ENCODE results near the gene UBTD1.
A peak's percentile ranks its signal among the peaks of the same experiment; 100 is the strongest.

Gene UBTD1

DNA sequence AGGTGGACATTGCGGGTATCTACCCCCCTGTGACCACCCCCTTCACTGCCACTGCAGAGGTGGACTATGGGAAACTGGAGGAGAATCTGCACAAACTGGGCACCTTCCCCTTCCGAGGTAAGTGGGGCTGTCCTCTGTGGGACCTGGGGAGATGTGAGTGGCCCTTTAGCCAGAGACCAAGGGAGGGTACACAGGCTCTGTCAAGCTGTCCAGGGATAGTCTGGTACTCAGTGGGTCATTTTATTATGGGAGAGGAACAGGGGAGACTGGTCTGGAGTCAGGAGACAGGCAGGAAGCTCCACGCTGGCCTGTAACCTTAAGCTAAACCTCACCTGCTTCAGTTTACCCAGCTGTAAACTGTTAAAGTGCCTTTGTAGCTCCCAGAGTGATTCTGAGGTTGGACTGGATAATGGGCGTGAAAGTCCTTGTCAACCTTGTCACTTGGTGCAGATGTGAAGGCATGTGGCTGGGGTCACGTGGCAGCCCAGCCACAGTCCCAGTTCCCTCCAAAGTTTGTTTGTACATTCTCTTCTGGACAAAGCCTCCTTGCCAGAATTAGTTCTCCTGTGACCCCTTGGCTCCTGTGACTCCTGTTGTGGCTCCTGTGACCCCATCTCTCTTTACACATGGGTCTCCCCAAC is 86.2 kb downstream of the UBTD1 start:
- no peak for DNase-seq (ENCODE audit: low spot score)

DNA sequence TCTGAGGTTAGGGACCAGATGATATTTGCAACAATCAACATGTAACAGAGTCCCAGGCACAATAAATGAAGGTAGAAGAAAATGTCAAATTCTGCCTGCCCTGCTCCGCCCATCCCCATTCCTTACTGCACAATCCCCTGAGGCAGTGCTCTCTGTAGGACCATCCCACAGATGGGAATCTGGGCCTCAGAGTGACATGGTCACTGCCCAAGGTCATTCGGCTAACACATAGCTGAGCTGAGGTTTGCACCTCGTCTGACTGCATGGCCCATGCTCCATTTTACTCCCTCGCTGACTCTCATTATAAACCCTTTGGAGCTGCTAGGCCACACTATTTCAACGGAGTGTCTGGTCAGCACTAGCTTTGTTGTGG is 86.7 kb downstream of the UBTD1 start:
- no peak for DNase-seq (ENCODE audit: low spot score)

DNA sequence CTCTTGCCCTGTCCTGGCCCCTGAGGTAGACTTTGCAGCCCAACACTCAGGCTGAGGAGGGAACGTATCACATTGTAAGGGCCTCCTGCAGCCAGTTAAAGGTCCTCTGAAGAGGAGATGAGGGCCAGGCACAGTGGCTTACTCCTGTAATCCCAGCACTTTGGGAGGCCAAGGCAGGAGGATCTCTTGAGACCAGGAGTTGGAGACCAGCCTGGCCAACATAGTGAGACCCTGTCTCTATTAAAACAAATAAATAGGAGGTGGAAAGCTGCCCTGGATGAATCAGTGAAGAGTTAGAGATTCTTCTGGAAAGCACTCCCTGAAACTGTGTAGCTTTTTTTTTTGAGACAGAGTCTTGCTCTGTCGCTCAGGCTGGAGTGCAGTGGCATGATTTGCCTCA is 88.5 kb downstream of the UBTD1 start:
- no peak for DNase-seq (ENCODE audit: low spot score)

DNA sequence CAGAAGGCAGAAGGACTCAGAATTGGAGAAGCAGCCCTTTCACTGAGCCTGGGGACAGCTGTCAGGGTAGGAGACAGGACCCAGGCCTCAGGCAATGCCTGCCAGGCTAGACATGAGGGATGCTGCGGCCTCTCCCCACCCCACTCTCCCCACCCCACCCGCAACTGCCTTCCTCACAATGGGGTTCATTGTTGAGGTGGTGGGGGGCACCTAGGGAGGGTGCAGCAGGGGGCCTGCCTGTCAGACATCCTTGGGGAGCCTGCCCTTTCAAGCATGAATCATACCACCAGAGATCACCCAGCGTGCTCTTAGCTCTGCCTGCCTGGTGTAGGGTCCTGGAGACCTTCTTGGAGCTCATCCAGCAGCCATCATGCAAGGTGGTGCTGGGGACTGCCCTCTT is 90.8 kb downstream of the UBTD1 start, which contains the start of gene C10orf62:
Gene C10orf62, plus strand, starts transcription at position 243 of the 400 bp plus-strand sequence. CDS start 177 bp downstream, outside the sequence.
- DNase-seq (ENCODE audit: low spot score): no peak

DNA sequence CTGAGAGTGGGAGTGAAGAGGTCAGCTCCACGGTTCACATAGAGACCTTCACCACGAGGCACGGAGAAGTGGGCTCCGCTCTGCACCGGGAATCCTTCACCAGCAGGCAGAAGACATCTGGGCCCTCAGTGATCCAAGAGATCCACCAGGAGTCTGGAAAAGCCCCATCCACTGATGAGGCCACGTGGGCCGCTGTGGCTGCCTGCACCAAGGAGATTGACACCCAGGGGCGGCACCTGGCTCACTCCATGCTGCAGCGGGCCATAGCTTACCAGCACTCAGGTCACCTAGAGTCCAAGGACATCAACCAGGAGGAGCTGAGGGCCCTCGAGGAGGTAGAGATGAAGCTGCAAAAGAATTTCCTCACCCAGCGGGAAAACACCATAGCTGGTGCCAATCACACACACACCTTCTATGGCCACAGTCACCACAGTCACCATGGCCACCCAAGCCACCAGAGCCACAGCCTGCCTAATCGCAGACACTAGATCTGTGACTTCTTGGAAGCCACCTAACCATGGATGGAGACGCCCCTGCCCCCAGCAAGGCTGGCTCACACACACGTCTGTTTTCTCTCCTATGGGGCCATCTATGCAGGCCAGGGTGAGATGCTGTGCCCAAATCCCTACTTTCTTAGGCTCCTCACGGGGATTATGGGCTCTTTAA is 91.5 kb downstream of the UBTD1 start:
- DNase-seq (ENCODE audit: low spot score): no peak

DNA sequence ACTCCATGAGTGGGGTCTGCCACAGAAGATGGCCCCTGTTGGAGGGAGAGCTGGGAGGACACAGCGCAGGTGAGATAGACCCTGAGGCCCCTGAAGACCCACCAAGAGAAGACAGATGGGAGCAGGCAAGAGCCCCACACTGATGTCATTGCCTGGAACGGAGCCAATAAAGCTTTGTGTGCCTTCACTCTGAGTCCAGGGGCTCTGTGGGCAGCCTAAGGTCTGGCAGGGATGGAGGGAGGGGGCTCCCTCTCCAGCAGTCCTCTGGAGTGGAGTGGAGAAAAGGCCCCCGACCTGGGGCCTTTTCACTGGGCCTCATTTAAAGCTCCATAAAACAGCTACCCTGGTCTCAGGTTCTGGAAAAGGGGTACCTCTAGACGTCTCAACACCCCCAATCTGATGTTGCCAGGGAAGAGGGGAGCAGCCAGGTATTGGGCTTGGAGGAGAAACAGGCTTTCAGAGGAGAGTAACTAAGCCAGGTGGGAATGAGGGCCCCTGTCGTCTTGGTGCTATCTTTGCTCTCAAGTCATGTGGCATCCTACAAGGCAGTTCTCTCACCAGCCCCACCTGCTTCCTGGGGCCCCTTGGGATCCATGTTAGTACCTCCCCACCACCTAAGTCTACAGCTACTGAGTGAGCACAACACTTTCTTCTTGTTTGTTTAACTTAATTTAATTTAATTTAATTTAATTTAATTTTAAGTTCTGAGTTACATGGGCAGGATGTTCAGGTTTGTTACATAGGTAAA is 92.2 kb downstream of the UBTD1 start:
- DNase-seq (ENCODE audit: low spot score): no peak

DNA sequence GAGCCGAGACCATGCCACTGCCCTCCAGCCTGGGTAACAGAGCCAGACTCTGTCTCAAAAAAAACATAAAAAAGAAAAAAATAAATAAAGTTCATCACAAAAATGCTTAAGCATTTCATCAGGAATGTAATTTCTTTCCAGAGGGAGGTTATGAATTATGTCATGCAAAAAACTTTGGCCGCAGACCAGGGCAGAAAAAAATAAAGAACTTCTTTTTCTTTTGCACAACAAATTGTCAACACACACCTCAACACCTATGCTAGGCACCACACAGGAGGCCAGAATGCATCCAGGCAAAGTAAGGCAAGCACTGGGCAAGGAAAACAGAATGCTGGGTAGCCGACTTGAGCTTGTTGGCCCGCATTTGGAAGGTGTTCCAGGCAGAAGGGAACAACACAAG is 94.7 kb downstream of the UBTD1 start:
- DNase-seq (ENCODE audit: low spot score): no peak

DNA sequence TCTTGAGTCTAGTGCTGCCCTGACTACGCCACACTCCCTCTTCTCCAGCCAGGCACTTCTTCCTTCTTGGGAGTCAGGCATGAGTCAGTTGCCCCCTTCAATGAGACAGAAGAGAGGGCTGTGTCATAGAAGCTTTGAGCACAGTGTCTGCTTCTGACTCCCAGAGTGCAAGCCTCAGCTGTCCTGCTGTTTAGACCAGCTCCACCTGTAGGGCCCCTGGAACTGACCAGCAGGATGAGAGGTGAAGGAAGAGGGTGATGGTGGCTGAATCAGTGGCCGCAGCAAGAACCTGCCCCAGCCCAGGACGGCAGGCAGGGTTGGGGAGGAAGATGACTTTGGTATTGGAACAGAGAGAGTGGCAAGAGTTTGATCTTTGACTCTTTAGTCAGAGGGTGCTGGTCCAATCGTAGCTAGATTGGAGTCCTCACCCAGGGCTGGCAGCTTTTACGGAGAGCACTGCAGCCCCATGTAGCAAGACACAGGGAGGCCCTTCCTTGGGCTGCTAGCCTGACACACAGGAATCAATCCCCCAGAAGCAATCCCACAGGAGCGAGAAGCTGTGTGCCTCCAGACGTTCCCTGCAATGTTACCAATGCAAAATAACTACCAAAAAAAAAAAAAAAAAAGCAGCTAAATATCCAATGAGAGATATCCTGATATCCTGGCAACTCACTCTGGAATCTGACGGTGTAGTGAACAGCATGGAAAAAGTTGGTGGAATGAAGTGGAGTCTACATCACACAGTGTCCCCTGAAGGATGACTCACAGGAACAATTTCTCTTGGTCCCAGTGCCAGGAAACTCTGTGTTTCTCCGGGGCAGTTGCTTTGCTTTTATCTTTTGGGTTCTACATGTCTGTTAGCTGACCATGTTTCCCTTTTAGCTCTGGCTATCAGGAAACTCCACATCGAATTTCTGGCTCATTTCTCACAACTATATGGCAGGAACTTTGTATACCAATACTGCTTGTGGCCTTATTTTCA is 97.7 kb downstream of the UBTD1 start:
- DNase-seq (ENCODE audit: low spot score): no peak

DNA sequence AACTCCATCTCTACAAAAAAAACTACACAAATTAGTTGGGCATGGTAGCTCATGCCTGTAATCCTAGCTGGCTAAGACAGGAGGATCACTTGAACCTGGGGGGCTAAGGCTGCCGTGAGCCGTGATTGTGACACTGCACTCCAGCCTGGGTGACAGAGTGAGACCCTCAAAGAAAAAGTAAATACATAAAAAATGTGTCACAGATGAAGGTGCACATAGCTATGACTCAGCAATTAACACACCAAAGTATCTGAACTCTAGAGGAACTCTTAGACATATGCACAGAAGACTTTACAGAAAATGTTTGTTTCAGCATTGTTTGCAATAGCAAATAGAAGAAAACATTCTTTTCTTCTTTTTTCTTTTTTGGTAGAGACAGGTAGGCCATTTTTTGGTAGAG is 99.1 kb downstream of the UBTD1 start:
- no peak for DNase-seq (ENCODE audit: low spot score)

DNA sequence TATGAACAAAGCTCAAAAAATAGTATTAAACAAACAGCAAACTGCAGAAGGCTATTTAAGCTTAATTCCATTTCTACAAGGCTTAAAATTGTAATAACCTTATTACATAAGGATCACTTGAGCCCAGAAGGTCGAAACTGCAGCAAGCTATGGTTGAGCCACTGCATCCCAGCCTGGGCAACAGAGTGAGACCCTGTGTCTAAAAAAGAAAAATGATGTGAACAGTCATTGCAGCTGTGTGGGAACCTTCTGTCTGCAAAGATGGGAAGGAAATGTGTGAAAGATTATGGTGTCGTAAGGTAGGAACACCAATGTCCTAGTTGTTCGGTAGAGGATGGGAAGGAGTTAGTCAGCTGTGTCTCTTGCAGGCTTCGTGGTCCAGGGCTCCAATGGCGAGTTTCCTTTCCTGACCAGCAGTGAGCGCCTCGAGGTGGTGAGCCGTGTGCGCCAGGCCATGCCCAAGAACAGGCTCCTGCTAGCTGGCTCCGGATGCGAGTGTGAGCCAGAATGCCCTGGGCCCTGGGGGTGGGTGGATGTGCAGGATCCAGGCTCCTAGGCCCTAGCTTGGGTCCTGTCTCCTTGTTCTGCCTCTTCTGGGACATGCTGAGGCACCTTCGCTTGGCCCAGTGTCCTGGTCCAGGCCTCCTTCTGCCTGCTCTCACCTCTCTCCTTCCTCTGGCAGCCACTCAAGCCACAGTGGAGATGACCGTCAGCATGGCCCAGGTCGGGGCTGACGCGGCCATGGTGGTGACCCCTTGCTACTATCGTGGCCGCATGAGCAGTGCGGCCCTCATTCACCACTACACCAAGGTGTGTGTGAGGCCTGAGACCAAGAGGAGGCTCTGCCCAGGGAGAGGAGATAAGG is 99.9 kb downstream of the UBTD1 start:
- DNase-seq (ENCODE audit: low spot score): no peak

DNA sequence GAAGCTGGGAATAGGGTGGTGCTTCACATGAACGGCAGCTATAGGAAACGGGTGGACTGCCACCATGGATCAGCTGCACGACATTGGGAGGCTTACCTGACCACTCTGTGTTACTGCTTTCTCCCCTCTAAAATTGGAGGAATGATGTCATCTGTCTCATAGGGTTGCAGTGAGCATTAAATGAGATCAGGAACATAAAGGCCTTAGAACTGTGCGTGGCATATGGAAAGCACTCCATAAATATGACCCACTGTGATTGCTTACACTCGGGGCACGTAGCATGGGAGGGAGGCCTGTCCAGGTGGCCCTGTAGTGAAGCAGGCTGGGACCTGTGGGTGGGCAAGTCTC is 100.5 kb downstream of the UBTD1 start:
- no peak for DNase-seq (ENCODE audit: low spot score)

DNA sequence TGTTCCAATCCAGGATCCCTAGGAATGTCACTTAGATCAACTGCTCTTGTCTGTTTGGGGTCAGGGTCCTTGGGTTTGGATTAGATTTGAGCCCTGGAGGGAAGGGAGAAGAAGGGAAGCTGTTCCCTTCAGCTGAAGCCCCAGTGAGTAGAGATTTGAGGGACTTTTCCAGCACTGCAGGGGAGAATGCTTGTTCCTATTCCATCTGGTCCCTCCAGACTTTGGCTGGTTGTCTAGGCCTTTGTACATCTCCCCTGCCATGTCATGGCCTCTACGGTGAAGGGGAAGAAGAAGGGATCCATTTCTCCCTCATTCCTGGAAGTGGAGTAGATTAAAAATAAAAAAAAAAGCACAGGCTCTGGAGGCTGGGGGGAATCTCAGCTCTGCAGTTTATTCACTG is 101.9 kb downstream of the UBTD1 start:
- no peak for DNase-seq (ENCODE audit: low spot score)

DNA sequence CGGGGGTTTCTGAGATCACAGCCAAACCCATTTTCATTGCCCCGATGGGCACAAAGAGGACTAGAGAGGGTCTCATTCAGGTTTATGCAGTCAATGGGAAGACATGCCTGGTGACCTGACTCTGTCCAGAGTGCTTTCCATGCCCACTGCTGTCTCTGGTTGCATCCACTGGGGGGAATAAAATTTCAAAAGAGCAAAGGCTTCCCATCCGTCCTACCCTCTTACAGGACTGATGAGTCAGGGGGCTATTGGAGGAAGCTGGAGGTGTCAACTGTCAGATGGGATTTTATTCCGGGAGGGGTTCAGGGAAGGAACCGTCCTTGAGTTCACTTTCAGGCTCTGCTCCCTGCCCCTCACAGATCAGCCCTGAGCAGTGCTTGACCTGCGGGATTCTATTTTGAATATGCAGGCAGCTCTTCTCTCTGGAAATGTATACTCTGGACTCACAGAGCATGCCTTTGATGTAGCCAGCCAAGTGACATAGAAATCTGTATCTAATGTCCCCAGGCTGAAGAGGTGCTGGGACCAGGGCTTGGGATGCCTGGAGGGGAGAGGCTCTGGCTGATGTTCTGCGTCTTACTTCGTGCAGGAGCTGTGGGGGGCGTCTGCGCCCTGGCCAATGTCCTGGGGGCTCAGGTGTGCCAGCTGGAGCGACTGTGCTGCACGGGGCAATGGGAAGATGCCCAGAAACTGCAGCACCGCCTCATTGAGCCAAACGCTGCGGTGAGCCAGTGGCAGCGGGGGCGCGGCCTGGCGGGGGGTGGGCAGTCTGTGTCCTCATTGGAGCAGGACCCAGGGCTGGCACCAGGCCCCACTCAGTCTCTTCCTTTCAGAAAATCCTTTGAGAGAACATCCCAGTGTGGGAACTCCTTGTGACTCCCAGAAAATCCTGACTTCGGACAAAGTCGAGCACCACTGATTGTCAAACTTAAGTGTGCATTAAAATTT is 102.8 kb downstream of the UBTD1 start:
- DNase-seq (ENCODE audit: low spot score): no peak

DNA sequence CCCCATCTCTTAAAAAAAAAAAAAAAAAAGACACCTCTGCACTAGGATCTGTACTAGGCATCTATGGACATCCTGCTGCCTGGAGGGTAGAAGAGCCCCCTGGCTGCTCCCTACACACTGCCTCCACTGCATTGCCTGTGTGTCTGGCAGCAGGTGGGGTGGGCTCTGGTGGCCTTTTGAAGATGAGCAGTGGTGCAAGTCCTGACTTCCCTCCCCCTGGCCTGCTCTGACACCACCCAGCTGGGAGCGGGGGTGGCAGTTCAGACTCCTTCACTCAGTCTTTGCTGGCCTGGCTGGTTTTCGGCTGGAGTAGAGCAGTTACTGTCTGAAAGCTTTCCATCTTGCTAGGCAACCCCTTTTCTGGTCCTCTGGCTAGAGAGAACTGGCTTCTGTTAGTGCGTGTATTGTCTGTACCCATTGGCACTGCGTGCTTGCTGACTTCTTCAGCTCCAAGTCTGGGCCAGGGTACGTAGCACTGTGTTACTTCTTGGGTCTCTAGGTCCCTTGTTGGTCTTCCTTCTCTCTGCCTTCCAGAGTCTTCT is 108.4 kb downstream of the UBTD1 start:
- no peak for DNase-seq (ENCODE audit: low spot score)

DNA sequence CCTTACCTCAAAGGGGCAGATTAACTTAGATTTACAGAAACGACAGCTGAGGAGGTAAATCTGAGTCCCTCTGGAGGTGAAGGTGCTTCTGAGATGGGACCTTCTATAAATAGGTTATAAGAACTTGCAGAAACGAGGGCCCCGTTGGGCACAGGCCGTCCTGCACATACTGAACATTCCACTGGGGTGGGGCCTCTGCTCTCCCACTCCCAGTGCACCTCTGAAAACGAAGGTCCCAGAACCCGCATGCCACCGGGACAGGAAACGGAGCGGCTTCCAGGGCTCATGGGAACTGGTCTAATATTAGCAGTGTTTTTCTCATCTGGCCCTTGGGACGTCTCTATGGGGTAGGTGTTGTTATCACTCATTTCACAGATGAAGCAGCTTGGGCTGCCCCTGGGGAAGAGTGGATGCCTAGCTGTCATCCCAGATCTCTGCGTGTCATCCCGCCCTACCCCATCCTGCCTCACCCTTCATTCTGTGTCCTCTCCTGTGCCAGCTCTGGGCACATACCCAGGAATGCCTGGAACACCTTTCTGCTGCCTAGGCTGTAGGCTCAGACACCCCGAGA is 110.4 kb downstream of the UBTD1 start:
- no peak for DNase-seq (ENCODE audit: low spot score)

DNA sequence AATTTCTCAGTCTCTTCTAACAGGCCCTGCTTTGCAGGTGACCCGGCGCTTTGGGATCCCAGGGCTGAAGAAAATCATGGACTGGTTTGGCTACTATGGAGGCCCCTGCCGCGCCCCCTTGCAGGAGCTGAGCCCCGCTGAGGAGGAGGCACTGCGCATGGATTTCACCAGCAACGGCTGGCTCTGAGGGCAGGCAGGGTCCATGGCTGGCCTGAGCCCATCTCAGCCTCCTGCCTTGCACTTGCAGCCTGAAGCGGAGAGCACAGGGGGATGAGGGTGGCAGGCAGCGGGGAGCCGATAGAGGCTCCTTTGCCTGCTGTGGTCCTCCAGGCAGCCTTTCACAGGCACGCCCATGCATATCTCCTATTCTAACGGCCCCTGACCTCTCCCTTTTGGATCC is 112.7 kb downstream of the UBTD1 start:
- no peak for DNase-seq (ENCODE audit: low spot score)

DNA sequence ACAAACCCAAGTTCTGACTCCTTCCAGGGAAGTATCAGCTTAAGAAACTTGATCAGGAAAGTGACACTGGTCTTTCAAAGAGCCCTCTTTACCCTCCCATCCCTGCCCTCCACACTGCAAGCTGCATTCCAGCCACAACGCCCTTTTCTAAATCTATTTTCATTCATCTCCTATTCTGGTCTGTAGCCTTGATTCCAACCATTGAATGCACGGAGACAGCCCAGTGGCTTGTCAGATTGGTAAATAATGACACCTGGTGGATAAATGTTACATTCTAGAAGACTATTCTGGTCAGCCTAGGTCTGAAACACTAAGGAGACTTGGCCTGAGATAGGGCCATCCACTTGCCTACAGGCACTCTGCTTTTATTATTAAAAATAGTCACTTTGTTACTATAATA is 113.7 kb downstream of the UBTD1 start:
- DNase-seq (ENCODE audit: low spot score): peak; percentile 42

DNA sequence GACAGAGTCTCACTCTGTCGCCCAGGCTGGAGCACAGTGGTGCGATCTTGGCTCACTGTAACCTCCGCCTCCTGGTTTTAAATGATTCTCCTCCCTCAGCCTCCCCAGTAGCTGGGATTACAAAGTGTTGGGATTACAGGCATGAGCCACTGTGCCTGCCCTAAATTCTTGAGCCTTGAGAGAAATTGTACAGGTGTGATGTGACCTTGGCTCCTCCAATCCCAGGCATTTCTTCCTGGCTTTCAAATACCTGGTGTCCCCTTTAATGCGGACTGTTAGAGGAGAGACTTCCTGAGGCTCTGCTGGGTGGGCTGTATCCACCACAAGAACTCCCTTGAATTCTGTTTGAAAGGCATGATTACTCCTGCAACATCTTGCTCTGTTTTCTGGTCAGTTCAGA is 119.6 kb downstream of the UBTD1 start:
- no peak for DNase-seq (ENCODE audit: low spot score)

DNA sequence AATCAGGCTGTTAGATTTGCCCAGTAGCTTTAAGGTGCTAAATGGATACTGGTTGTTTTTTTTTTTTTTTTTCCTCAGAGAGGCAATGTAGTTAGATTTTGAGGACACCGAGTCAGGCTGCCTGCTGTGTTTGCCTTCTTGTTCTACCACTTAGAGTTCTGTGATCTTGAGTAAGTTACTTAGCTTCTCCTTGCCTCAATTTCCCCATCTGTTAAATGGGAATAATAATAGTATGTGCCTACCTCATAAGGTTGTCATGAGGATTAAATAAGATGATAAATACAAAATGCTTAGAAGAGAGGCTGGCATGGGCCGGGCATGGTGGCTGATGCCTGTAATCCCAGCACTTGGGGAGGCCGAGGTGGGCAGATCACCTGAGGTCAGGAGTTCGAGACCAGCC is 120.0 kb downstream of the UBTD1 start:
- DNase-seq (ENCODE audit: low spot score): no peak
